ENCODE data around the gene PDE11A. TPM values are rescaled to one million over a fixed set of nuclear protein-coding genes. Genes with fewer than 3 reads are reported as not detected.

The PDE11A gene
- total RNA-seq, 1 experiment from 2014 or later, result 1.4 TPM

DNA sequence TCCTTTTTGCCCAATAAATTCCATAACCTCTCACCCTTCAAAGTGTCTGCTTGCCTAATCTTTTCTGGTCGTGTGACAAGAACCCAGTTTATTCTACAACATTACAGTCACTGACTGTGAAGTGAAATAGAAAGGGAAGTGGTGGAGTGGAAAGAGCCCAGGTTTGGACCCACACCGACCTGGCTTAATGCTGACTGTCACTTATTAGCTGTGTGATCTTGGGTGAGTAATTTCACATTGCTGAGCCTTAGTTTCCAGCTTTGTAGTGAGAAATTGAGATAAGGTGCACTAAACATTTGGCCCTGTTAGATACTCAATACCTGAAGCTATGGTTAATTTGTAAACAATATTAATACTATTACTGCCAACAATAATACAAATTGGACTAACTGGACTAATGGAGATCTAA is 388.9 kb downstream of the PDE11A start:
- DNase-seq, result no peak
- H3K27ac Mint-ChIP-seq (ENCODE audit: unreplicated experiment), result no peak overlapping the region
- no TSS peak for BruUV-seq (replicated peaks)
- H3K4me1 Mint-ChIP-seq (ENCODE audit: low read depth, unreplicated experiment), result no peaks in the 10 kb centered on the region
- intact Hi-C loops (cut with micrococcal nuclease; ENCODE audit: unreplicated experiment), result no loop called here
- H3K4me3 Mint-ChIP-seq (ENCODE audit: low read depth, unreplicated experiment), result no peak overlapping the region
- H3K27me3 Mint-ChIP-seq (ENCODE audit: unreplicated experiment), result no peaks in the 10 kb centered on the region
- no peaks in the 10 kb centered on the region for H3K36me3 Mint-ChIP-seq (ENCODE audit: insufficient read depth, unreplicated experiment)
- CTCF ChIA-PET, result no interaction called here
- TF ChIP-seq, protein P1, sequence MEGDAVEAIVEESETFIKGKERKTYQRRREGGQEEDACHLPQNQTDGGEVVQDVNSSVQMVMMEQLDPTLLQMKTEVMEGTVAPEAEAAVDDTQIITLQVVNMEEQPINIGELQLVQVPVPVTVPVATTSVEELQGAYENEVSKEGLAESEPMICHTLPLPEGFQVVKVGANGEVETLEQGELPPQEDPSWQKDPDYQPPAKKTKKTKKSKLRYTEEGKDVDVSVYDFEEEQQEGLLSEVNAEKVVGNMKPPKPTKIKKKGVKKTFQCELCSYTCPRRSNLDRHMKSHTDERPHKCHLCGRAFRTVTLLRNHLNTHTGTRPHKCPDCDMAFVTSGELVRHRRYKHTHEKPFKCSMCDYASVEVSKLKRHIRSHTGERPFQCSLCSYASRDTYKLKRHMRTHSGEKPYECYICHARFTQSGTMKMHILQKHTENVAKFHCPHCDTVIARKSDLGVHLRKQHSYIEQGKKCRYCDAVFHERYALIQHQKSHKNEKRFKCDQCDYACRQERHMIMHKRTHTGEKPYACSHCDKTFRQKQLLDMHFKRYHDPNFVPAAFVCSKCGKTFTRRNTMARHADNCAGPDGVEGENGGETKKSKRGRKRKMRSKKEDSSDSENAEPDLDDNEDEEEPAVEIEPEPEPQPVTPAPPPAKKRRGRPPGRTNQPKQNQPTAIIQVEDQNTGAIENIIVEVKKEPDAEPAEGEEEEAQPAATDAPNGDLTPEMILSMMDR (IDR thresholded peaks at IDR 0.05; ENCODE audit: unreplicated experiment), result no peak
- no peaks in the 10 kb centered on the region for H3K9me3 Mint-ChIP-seq (ENCODE audit: low read depth, unreplicated experiment)

DNA sequence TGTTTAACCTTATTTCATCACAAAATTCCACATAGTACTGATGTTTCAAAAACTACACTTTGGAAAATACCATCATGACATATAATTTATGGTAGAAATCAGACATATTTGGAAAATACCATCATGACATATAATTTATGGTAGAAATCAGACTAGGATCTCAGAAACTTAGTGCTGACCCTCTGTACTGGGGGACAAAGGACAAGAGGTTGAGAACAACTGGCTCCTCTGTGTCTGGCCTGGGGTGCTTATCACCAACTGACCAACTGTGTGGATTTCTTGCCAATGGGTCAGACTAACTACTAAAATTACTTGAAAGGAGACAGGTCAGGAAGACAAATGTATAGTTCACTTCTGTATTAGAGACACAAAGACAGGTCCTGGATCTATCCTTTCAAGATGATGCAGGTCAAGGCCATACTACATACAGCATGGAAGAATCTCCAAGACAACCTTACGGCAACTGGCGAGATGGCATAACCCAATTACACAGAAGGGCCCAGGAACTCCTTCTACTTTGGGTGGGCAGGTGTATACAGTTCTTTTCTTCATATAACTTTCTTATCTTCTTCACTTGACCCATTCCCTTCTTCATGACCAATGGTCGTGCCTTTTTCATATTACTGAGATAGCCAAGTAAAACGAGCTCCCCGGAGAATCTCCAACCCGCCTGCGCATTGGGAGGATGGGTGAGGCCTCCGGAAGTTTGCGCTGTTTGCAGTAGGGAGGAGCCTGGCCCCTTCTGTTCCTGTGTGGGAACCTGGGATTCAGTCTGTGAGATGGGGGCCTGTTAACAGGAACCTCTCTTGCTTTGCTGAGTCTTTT is 389.5 kb downstream of the PDE11A start:
- BruUV-seq (replicated peaks), result no TSS peak
- no peak overlapping the region for H3K27ac Mint-ChIP-seq (ENCODE audit: unreplicated experiment)
- DNase-seq, result no peak
- no peaks in the 10 kb centered on the region for H3K27me3 Mint-ChIP-seq (ENCODE audit: unreplicated experiment)
- CTCF ChIA-PET, result no interaction called here
- intact Hi-C loops (cut with micrococcal nuclease; ENCODE audit: unreplicated experiment), result no loop called here
- H3K4me3 Mint-ChIP-seq (ENCODE audit: low read depth, unreplicated experiment), result no peak overlapping the region
- no peaks in the 10 kb centered on the region for H3K9me3 Mint-ChIP-seq (ENCODE audit: low read depth, unreplicated experiment)
- no peaks in the 10 kb centered on the region for H3K4me1 Mint-ChIP-seq (ENCODE audit: low read depth, unreplicated experiment)
- TF ChIP-seq, protein P1 (IDR thresholded peaks at IDR 0.05; ENCODE audit: unreplicated experiment), result no peak
- H3K36me3 Mint-ChIP-seq (ENCODE audit: insufficient read depth, unreplicated experiment), result no peaks in the 10 kb centered on the region

DNA sequence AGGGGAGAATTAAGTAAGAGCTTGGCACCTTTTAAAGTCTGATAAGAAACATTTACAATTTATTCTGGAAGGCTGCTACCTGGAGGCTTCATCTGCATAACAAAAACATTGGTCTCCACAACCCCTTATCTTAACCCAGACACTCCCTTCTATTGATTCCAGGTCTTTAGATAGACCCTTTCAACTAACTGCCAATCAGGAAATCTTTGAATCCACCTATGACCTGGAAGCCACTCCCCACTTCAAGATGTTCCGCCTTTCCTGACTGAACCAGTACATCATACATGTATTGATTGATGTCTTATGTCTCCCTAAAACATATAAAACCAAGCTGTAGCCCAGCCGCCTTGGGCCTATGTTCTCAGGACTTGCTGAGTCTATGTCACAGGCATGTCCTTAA is 390.6 kb downstream of the PDE11A start:
- Mint-ChIP-seq H3K27ac (ENCODE audit: unreplicated experiment) (no peak overlapping the region), H3K36me3 (ENCODE audit: insufficient read depth, unreplicated experiment) (no peaks in the 10 kb centered on the region), H3K9me3 (ENCODE audit: low read depth, unreplicated experiment) (no peaks in the 10 kb centered on the region), H3K4me1 (ENCODE audit: low read depth, unreplicated experiment) (no peaks in the 10 kb centered on the region), H3K27me3 (ENCODE audit: unreplicated experiment) (no peaks in the 10 kb centered on the region), H3K4me3 (ENCODE audit: low read depth, unreplicated experiment) (no peak overlapping the region)
- no TSS peak for BruUV-seq (replicated peaks)
- no peak for DNase-seq
- CTCF ChIA-PET, result no interaction called here
- intact Hi-C loops (cut with micrococcal nuclease; ENCODE audit: unreplicated experiment), result no loop called here
- TF ChIP-seq, protein P1 (IDR thresholded peaks at IDR 0.05; ENCODE audit: unreplicated experiment), result no peak

DNA sequence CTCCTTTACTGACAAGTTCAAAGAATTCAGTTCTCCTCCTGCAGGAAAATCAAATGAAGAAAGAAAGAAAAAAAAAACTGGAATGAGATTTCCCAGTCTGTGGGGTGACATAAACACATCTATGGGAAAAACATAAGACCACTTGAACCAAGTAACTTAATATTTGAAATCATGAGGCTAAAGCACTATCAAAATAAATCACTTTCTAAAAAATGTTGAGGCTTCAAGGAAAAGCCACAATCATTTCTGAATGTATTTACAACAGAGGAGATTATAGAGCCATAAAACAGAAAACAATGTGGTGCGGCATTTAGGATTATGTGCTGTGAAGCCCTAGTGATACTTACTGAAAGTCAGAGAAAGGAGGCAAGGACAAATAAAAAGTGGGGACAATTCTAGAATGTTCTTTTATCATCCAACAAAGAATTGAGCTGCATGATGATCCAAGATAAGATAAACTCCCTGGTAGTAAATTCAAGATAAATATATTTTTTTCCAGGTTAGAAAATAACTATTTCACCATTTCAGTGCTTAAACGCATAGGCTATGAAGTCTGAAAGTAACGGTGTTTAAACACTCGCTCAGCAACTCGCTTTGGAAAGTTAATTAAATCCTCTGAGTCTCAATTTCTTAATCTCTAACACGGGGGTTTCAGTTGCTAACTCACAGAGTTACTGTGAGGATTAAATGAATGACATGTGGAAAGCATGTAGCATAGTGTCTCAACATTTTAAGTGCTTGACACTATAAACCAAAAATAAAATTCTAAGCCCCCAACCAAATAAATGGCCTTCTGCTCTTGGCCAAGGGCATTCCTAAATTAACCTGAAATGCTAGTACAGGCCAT is 391.5 kb downstream of the PDE11A start:
- no peaks in the 10 kb centered on the region for H3K27me3 Mint-ChIP-seq (ENCODE audit: unreplicated experiment)
- no peak overlapping the region for H3K4me3 Mint-ChIP-seq (ENCODE audit: low read depth, unreplicated experiment)
- no peaks in the 10 kb centered on the region for H3K4me1 Mint-ChIP-seq (ENCODE audit: low read depth, unreplicated experiment)
- H3K36me3 Mint-ChIP-seq (ENCODE audit: insufficient read depth, unreplicated experiment), result no peaks in the 10 kb centered on the region
- CTCF ChIA-PET, result no interaction called here
- no peak overlapping the region for H3K27ac Mint-ChIP-seq (ENCODE audit: unreplicated experiment)
- no peak for DNase-seq
- BruUV-seq (replicated peaks), result no TSS peak
- intact Hi-C loops (cut with micrococcal nuclease; ENCODE audit: unreplicated experiment), result no loop called here
- TF ChIP-seq, protein P1 (IDR thresholded peaks at IDR 0.05; ENCODE audit: unreplicated experiment), result no peak
- H3K9me3 Mint-ChIP-seq (ENCODE audit: low read depth, unreplicated experiment), result no peaks in the 10 kb centered on the region

Data from Calu3 (cell line).